Hematopoietic multipotent progenitor cell treated with erythropoietin and hydrocortisone succinate and interleukin-3 and kit ligand, for 17 days (in vitro differentiated cells): ENCODE measurements around the gene APOBEC3B.
"Not testable (repeated sequence)": the region's sequence is repeated elsewhere in the genome, so short reads cannot be mapped to it uniquely, and the experiment has no call there.

Source experiments
- DNase-seq: peaks from one replicate; pipeline ENCODE4 v3.0.0-alpha.2; 2015; ENCODE audit warnings: low spot score

The APOBEC3B gene

GRCh38 chr22:39031434-39032295, 49.5 kb downstream of the APOBEC3B start:
- DNase-seq, result not testable (repeated sequence)

GRCh38 chr22:39037071-39037470, 54.9 kb downstream of the APOBEC3B start:
- not testable (repeated sequence) for DNase-seq

GRCh38 chr22:39039306-39040126, 57.4 kb downstream of the APOBEC3B start:
- DNase-seq, result no peak

- DNase-seq, result peak; percentile 9
Measured at GRCh38 chr22:39040155-39040537, 58.0 kb downstream of the APOBEC3B start.

GRCh38 chr22:39040538-39041296, 58.6 kb downstream of the APOBEC3B start, which contains the start of gene APOBEC3F:
Gene APOBEC3F, plus strand, starts transcription at chr22:39040864. Its CDS starts 97 bp downstream, at chr22:39040961.
- peak; percentile 74 for DNase-seq

- DNase-seq, result no peak
Measured at GRCh38 chr22:39041908-39042307, 59.8 kb downstream of the APOBEC3B start.
